Measurements from ENCODE around the gene CCL1. TPM values are rescaled to one million over a fixed set of nuclear protein-coding genes. Genes with fewer than 3 reads are reported as not detected.

CCL1 gene
- total RNA-seq, 1 donor from 2014 or later: not detected

GRCh38 chr17:34311291-34311690 is 51.7 kb downstream of the CCL1 start:
- H3K36me3 ChIP-seq: no peaks in the 10 kb centered on the region
- no peak overlapping the region for H2AFZ ChIP-seq (replicated peaks)
- Mint-ChIP-seq H3K36me3 (no peaks in the 10 kb centered on the region), H3K4me3 (no peak overlapping the region), H3K9me3 (no peaks in the 10 kb centered on the region), H3K4me1 (no peaks in the 10 kb centered on the region), H3K27ac (no peak overlapping the region), H3K27me3 (ENCODE audit: insufficient read depth, low read depth) (peaks cover 7% of the 10 kb centered on the region)
- H3K27ac ChIP-seq: no peak overlapping the region
- no peaks in the 10 kb centered on the region for H4K20me1 ChIP-seq (ENCODE audit: low read depth)
- H3K27me3 ChIP-seq: peaks cover 18% of the 10 kb centered on the region
- TF ChIP-seq CTCF (IDR thresholded peaks at IDR 0.05) (no peak), EZH2phosphoT487 (IDR thresholded peaks at IDR 0.05) (no peak), EZH2 (IDR thresholded peaks at IDR 0.05) (no peak)
- H3K4me3 ChIP-seq: no peak overlapping the region
- H3K4me2 ChIP-seq: no peak overlapping the region
- H3K79me2 ChIP-seq (ENCODE audit: low read depth): no peaks in the 10 kb centered on the region
- H3K9me3 ChIP-seq (ENCODE audit: low read depth): no peaks in the 10 kb centered on the region
- H3K4me1 ChIP-seq: no peaks in the 10 kb centered on the region
- no peaks in the 10 kb centered on the region for H3F3A ChIP-seq (ENCODE audit: low read depth)
- no peak overlapping the region for H3K9ac ChIP-seq
- no peak for DNase-seq (ENCODE audit: low spot score)

Other genes starting within 250 kb of the CCL1 start
- gene CCL2, start 107.9 kb downstream of the CCL1 start, total RNA-seq (ENCODE audit: low replicate concordance): 4.2 and 7.0 TPM in 2 replicates
- gene CCL7, start 93.0 kb downstream of the CCL1 start, total RNA-seq (ENCODE audit: low replicate concordance): not detected in 2 replicates
- gene CCL11, start 77.5 kb downstream of the CCL1 start, total RNA-seq (ENCODE audit: low replicate concordance): not detected in 2 replicates
- not detected in 2 replicates for gene CCL8, start 43.8 kb downstream of the CCL1 start, total RNA-seq (ENCODE audit: low replicate concordance)
- not detected in 2 replicates for gene CCL13, start 6.8 kb downstream of the CCL1 start, total RNA-seq (ENCODE audit: low replicate concordance)
- 0.21 and 0.43 TPM in 2 replicates for gene TMEM132E, start 216.3 kb upstream of the CCL1 start, total RNA-seq (ENCODE audit: low replicate concordance)